Measurements from ENCODE around the gene CHD5.

DNA sequence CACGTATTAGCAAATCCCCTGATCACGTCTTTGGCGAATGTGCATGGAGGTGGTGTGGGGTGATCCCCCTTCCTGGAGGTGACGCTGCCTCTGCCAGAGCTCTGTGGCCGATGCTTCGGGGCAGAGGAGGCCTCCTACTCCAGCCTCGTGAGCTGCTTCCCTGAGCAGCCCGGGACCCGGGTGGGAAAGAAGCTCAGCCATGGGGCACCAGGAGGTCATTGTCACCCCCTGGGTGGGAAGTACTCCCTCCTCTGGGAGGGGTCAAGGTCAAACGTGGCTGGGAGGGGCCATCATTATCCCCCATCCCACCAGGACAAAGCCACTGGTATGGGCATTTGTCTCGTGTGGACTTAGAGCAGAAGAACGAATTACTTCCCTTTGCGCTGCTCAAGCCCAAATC lies 93.8 kb downstream of the CHD5 start:
- TF ChIP-seq, protein P1, sequence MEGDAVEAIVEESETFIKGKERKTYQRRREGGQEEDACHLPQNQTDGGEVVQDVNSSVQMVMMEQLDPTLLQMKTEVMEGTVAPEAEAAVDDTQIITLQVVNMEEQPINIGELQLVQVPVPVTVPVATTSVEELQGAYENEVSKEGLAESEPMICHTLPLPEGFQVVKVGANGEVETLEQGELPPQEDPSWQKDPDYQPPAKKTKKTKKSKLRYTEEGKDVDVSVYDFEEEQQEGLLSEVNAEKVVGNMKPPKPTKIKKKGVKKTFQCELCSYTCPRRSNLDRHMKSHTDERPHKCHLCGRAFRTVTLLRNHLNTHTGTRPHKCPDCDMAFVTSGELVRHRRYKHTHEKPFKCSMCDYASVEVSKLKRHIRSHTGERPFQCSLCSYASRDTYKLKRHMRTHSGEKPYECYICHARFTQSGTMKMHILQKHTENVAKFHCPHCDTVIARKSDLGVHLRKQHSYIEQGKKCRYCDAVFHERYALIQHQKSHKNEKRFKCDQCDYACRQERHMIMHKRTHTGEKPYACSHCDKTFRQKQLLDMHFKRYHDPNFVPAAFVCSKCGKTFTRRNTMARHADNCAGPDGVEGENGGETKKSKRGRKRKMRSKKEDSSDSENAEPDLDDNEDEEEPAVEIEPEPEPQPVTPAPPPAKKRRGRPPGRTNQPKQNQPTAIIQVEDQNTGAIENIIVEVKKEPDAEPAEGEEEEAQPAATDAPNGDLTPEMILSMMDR (IDR thresholded peaks at IDR 0.05): no peak
- TF ChIP-seq POLR2A (IDR thresholded peaks at IDR 0.05): no peak

Measured in esophagus squamous epithelium (tissue), 4 donors.